Common myeloid progenitor, CD34-positive (primary cell): ENCODE results near the gene SVIP.

Experiments
- CTCF ChIA-PET: fragments of 350-600 bp; sonication (Branson Sonifier 250); formaldehyde crosslinking; loops from one replicate; lab custom pipeline; 2021; ENCODE audit warnings: antibody characterized with exemption; lab: Charles Lee
- POLR2A ChIA-PET: fragments of 350-600 bp; sonication (Branson Sonifier 250); formaldehyde crosslinking; loops from one replicate; lab custom pipeline; 2021; ENCODE audit warnings: antibody characterized with exemption; lab: Charles Lee
- DNase-seq, 3 donors: peaks; one replicate each; pipeline versions ENCODE4 v3.0.0 to v3.0.0-alpha.2; 2013
- H3K27ac ChIP-seq, 2 experiments: 1 replicate in 1 of 2; 2 replicates in 1 of 2; pipeline ENCODE4 v1.7.0; 2013; ENCODE audit warnings: inconsistent platforms in 2 of 2, low read length in 2 of 2, mild to moderate bottlenecking in 2 of 2, low read depth in 1 of 2, moderate library complexity in 1 of 2; ENCODE audit not compliant: severe bottlenecking in 2 of 2, insufficient read depth in 1 of 2, poor library complexity in 1 of 2
- H3K27me3 ChIP-seq, 5 experiments: replicated peaks in 2 of 5; 1 replicate in 3 of 5; 2 replicates in 2 of 5; pipeline versions ENCODE4 v1.6.1 to v1.7.0; 2013; ENCODE audit warnings: low read length in 4 of 5, mild to moderate bottlenecking in 2 of 5, moderate library complexity in 2 of 5, inconsistent platforms in 1 of 5; ENCODE audit not compliant: insufficient read depth in 5 of 5, control insufficient read depth in 4 of 5
- H3K36me3 ChIP-seq, 4 experiments: 1 replicate in 2 of 4; 2 replicates in 2 of 4; pipeline versions ENCODE4 v1.6.1 to v1.7.0; 2013; ENCODE audit warnings: low read length in 3 of 4, control low read depth in 1 of 4, mild to moderate bottlenecking in 1 of 4; ENCODE audit not compliant: control insufficient read depth in 4 of 4, insufficient read depth in 4 of 4
- H3K4me1 ChIP-seq, 4 experiments: 1 replicate in 3 of 4; 2 replicates in 1 of 4; pipeline versions ENCODE4 v1.6.1 to v1.7.1; 2013; ENCODE audit warnings: low read length in 3 of 4, mild to moderate bottlenecking in 3 of 4, control low read depth in 1 of 4, inconsistent platforms in 1 of 4, moderate library complexity in 1 of 4; ENCODE audit not compliant: control insufficient read depth in 4 of 4, insufficient read depth in 4 of 4; ENCODE audit errors: control extremely low read depth in 1 of 4
- H3K4me3 ChIP-seq, 7 experiments: 1 replicate in 4 of 7; 2 replicates in 3 of 7; pipeline versions ENCODE4 v1.5.1 to v1.7.0; 2013; ENCODE audit warnings: mild to moderate bottlenecking in 7 of 7, low read length in 6 of 7, moderate library complexity in 6 of 7, inconsistent platforms in 2 of 7, low read depth in 2 of 7, control low read depth in 1 of 7; ENCODE audit not compliant: insufficient read depth in 4 of 7, control insufficient read depth in 1 of 7; ENCODE audit errors: extremely low read depth in 1 of 7
- H3K9me3 ChIP-seq, 5 experiments: 1 replicate in 4 of 5; 2 replicates in 1 of 5; pipeline versions ENCODE4 v1.6.1 to v1.7.1; 2013; ENCODE audit warnings: low read length in 4 of 5, mild to moderate bottlenecking in 2 of 5, inconsistent platforms in 1 of 5, low read depth in 1 of 5, moderate library complexity in 1 of 5; ENCODE audit not compliant: control insufficient read depth in 4 of 5, insufficient read depth in 2 of 5; ENCODE audit errors: control extremely low read depth in 1 of 5
- WGBS: methylation state at CpG from one replicate; pipeline ENCODE4 v1.1.5; 2013; ENCODE audit not compliant: insufficient coverage; 5-methylcytosine and 5-hydroxymethylcytosine counted together

The SVIP gene

DNA sequence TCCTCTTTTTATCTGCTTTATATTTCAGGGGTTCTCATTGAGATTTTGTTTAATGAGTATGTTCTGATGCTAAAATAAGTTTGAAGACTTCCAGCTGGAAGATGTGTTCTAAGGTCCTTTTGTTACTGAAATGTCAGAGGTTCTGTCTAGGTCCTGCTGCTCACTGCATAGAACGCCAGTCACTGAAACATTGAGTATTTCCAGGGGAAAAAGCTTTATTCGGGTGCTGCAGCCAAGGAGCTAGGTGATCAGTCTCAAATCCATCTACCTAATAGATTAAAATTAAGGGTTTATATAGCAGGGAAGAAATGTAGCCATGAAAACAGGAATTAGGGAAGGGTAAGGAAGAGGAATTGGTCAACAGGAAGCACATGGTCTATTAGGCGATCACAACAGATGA lies 19.7 kb downstream of the SVIP start:
- Histone ChIP-seq H3K27me3 (no peaks in the 10 kb centered on the region), H3K4me1 (peaks cover 2 to 14% (median 7%) of the 10 kb centered on the region in 4 experiments), H3K4me3 (no peak overlapping the region), H3K27ac (no peak overlapping the region), H3K36me3 (no peaks in the 10 kb centered on the region), H3K9me3 (peaks cover 0 to 7% (median 4%) of the 10 kb centered on the region in 5 experiments)
- ChIA-PET POLR2A (no interaction called here), CTCF (interaction anchor here (1.2 to 1.6 kb wide), 2 partner anchors 9 to 12 kb away, joined by 3 to 5 read pairs; no protein-coding TSS in a partner anchor)
- DNase-seq: no peak
- WGBS: no CpG with 5 or more reads among the region's 3 CpGs

DNA sequence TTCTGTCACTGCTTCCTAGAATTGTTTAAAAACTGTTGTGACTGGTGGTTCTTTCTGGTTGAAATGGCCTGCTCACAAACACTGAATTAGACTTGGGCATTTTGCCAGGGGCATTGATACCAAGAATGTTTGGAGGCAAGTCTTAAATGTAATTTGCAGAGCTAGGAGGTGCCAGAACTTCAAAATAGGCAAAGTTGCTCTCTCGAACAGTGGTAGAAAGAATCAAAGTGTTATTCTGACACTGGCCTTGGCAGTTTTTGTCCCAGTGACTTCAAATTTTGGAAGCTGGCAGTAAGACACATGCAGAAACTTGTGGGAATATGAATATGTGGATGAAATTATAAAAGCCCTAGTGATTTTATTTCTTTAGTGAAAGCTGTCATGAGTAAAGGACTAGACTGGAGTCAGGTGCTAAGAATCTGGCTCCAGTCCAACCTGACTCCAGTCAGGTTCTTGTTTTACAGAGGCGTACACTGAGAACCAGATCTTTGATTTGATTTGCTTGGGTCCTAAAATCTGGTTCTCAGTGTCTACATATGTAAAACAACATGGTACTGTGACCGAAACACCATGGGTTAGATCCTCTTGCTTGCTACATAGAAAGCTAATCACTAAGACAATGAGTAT lies 20.9 kb downstream of the SVIP start:
- ChIA-PET CTCF (interaction anchor here (1.6 kb wide), 1 partner anchor 13 kb away, joined by 5 read pairs; no protein-coding TSS in a partner anchor), POLR2A (no interaction called here)
- 100% methylated on average over 3 of the region's 3 CpGs for WGBS
- Histone ChIP-seq H3K36me3 (no peaks in the 10 kb centered on the region), H3K4me1 (peaks cover 2 to 14% (median 7%) of the 10 kb centered on the region in 4 experiments), H3K27ac (no peak overlapping the region), H3K4me3 (no peak overlapping the region), H3K9me3 (peaks cover 0 to 7% (median 4%) of the 10 kb centered on the region in 5 experiments), H3K27me3 (no peaks in the 10 kb centered on the region)
- peak in 1 of 3 donors; percentile 6 for DNase-seq

DNA sequence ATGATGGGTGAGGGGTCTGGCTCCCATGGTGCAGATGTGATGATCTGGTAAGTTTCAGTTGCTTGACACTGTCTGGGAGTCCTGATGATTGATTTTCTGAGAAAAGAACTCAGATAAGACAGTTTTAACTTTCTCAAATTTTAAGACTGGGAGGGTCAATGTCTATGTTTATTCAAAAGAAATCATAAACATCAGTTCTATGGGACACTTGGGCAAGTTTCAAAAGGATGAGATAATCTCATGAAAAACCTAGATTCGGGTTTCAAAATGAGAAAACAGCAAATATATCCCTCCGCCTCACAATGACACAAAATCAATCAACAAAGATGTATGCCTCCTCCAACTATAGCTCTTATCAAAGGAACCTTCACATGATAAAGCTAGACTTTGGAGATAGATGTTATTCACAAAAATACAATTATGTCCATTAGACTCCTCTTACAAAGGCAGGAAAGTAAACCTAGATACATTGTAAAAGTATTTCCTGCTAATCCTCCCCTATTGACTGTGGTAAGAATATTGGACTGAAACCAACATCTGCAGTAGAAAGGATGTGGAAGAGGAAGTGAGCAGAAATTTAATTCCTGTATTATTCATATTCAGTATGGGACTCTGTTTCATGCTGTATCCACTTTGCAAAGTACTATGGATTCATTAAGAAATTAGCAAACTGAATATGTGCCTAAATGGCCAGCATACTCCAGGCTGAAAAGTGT lies 21.6 kb downstream of the SVIP start:
- no CpG with 5 or more reads among the region's 2 CpGs for WGBS

DNA sequence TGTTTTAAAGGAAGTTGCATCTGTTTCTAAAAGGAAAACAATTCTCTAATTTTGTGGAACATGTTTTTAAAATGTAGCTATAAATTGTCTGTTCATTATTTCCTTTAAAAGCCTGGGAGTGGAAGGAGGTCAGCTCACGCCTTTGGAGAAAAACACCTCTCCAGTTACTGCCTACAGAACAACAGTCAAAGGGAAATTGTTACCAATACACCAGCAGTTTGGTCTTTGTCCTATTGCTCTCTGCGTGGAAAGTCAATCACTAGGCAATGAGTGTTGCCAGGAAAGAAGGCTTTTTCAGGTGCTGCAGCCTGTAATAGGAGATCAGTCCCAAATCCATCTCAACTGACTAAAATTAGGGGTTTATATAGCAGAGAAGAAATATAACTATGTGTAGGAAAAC lies 22.2 kb downstream of the SVIP start:
- no peak for DNase-seq
- CTCF ChIA-PET: no interaction called here
- 100% methylated on average over 1 of the region's 2 CpGs for WGBS
- peaks cover 2 to 14% (median 7%) of the 10 kb centered on the region in 4 experiments for H3K4me1 ChIP-seq
- H3K9me3 ChIP-seq: peaks cover 0 to 7% (median 4%) of the 10 kb centered on the region in 5 experiments
- H3K27me3 ChIP-seq: no peaks in the 10 kb centered on the region
- no peak overlapping the region for H3K4me3 ChIP-seq
- no peaks in the 10 kb centered on the region for H3K36me3 ChIP-seq
- no peak overlapping the region for H3K27ac ChIP-seq
- POLR2A ChIA-PET: interaction anchor here (0.6 kb wide), 1 partner anchor 830 kb away, joined by 3 read pairs; no protein-coding TSS in a partner anchor

More for the DNA sequence above, 21.6 kb downstream of the SVIP start:
- DNase-seq: peak in 2 of 3 donors; percentile 32 to 56
- Histone ChIP-seq H3K27me3 (no peaks in the 10 kb centered on the region), H3K9me3 (peaks cover 0 to 7% (median 4%) of the 10 kb centered on the region in 5 experiments), H3K27ac (no peak overlapping the region), H3K4me1 (peaks cover 2 to 14% (median 7%) of the 10 kb centered on the region in 4 experiments), H3K36me3 (no peaks in the 10 kb centered on the region), H3K4me3 (no peak overlapping the region)
- ChIA-PET POLR2A (no interaction called here), CTCF (no interaction called here)

DNA sequence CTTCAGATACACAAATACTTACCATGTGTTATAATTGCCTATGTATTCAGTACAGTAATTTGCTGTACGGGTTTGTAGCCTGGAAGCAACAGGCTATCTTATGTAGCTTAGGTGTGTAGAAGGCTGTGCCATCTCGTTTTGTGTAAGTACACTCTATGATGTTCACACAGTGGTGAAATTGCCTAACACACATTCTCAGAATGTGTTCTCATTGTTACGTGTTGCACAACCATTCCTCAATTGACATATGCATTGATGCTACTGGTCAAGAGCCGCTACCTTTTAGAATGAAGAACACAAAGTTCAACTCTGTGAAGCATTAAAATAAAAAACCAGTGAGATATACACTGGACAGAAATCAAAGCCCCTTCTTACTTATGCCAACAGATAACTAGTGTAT lies 26.7 kb downstream of the SVIP start:
- Histone ChIP-seq H3K9me3 (no peaks in the 10 kb centered on the region), H3K36me3 (no peaks in the 10 kb centered on the region), H3K27me3 (peaks cover 0 to 2% (median 0%) of the 10 kb centered on the region in 5 experiments), H3K4me1 (peaks cover 0 to 6% (median 4%) of the 10 kb centered on the region in 4 experiments), H3K27ac (no peak overlapping the region), H3K4me3 (no peak overlapping the region)
- 100% methylated on average over 2 of the region's 4 CpGs for WGBS
- DNase-seq: no peak
- ChIA-PET POLR2A (no interaction called here), CTCF (no interaction called here)

DNA sequence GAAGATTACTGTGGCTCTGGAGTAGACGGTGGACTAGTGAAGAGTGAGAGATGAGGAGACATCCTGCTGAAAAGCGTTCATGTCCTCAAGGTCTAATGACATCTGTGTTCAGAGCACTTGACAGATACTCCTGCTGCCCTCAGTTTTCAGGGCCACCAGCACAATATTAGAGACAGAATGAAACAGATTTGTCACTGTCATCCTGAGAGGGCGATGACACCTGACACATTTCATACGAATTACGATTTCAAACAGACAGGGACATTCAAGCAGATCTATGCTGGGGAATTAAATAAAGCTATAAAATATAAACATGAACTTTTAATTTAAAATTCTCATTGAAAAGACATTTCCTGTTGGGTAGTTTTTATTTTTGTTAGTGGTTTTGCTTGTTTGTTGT lies 29.1 kb downstream of the SVIP start:
- WGBS: 86% methylated on average over 1 of the region's 5 CpGs
- ChIA-PET CTCF (interaction anchor here (1.5 kb wide), 1 partner anchor 9 kb away, joined by 3 read pairs; no protein-coding TSS in a partner anchor), POLR2A (interaction anchor here (0.6 kb wide), 1 partner anchor 557 kb away, joined by 3 read pairs; no protein-coding TSS in a partner anchor)
- Histone ChIP-seq H3K4me1 (no peaks in the 10 kb centered on the region), H3K27me3 (peaks cover 0 to 2% (median 0%) of the 10 kb centered on the region in 5 experiments), H3K36me3 (no peaks in the 10 kb centered on the region), H3K4me3 (no peak overlapping the region), H3K9me3 (no peaks in the 10 kb centered on the region), H3K27ac (no peak overlapping the region)
- DNase-seq: no peak

DNA sequence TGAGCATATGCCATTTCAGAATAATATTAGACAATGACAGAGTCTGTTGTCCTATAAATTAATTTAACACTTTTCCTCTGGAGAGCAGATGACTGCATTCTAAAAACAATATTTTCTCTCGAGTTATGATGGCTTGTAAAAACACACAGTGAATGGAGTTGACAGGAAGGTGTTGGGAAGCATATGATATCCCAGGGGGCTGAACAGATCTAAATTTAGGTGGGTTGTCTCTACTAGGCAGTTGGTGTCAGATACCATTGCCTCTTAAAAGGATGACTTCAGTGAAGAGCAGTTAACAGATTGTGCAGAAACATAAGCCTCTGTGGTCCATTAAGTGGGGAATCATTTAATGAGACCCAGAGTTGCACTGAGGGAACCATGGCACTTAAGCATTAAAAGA lies 30.7 kb downstream of the SVIP start:
- DNase-seq: no peak
- Histone ChIP-seq H3K36me3 (no peaks in the 10 kb centered on the region), H3K27ac (no peak overlapping the region), H3K4me1 (no peaks in the 10 kb centered on the region), H3K9me3 (no peaks in the 10 kb centered on the region), H3K27me3 (peaks cover 0 to 2% (median 0%) of the 10 kb centered on the region in 5 experiments), H3K4me3 (no peak overlapping the region)
- ChIA-PET POLR2A (no interaction called here), CTCF (interaction anchor here (2.0 kb wide), 1 partner anchor 16 kb away, joined by 5 read pairs; no protein-coding TSS in a partner anchor)
- WGBS: no CpG with 5 or more reads among the region's 1 CpG
